Coronary artery (tissue), 2 donors: Measurements from ENCODE around the gene LARGE2.

Source experiments
- DNase-seq: peaks from one replicate; pipeline ENCODE4 v3.0.0-alpha.2; 2017; ENCODE audit warnings: low spot score
- H3K27ac ChIP-seq, 2 donors: fragments of 200-600 bp; sonication (generic); one replicate each; pipeline ENCODE4 v1.5.1; 2016 to 2019
- H3K4me3 ChIP-seq: fragments of 200-600 bp; sonication (generic); 2 replicates; pipeline ENCODE4 v1.5.1; 2016; ENCODE audit warnings: mild to moderate bottlenecking, moderate library complexity
- TF ChIP-seq, protein P1 (sequence below): fragments of 200-600 bp; sonication (generic); IDR thresholded peaks from one replicate; pipeline ENCODE4 v1.5.1; 2019; ENCODE audit warnings: antibody characterized with exemption

Gene LARGE2

DNA sequence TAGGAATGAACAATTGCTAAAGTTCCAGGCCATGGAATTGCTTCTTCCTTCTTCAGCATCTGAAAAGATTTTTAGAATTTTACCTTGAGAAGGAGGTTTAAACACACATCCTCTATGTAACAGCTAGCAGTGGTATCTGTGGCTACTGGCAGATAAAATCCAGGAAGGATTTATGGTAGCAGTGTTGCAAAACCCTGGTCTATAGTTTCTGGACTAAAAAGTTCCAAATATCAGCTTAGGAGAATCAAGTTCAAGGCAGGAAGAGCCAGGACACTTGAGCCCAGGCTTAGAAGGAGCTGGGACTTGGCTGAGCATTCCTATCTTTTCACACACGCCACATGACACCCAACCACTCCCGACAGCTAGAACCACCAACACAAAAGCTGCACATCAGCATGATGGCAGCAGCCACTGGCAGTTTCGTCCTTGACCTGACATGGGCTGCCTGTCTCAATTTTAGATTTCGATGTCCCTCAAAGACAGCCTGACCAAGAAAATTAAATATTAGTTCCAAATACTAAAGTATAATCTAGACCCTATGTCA lies 14.1 kb downstream of the LARGE2 start:
- TF ChIP-seq, protein P1, sequence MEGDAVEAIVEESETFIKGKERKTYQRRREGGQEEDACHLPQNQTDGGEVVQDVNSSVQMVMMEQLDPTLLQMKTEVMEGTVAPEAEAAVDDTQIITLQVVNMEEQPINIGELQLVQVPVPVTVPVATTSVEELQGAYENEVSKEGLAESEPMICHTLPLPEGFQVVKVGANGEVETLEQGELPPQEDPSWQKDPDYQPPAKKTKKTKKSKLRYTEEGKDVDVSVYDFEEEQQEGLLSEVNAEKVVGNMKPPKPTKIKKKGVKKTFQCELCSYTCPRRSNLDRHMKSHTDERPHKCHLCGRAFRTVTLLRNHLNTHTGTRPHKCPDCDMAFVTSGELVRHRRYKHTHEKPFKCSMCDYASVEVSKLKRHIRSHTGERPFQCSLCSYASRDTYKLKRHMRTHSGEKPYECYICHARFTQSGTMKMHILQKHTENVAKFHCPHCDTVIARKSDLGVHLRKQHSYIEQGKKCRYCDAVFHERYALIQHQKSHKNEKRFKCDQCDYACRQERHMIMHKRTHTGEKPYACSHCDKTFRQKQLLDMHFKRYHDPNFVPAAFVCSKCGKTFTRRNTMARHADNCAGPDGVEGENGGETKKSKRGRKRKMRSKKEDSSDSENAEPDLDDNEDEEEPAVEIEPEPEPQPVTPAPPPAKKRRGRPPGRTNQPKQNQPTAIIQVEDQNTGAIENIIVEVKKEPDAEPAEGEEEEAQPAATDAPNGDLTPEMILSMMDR = no peak
- H3K27ac ChIP-seq = no peak overlapping the region
- H3K4me3 ChIP-seq = no peak overlapping the region
- no peak for DNase-seq

DNA sequence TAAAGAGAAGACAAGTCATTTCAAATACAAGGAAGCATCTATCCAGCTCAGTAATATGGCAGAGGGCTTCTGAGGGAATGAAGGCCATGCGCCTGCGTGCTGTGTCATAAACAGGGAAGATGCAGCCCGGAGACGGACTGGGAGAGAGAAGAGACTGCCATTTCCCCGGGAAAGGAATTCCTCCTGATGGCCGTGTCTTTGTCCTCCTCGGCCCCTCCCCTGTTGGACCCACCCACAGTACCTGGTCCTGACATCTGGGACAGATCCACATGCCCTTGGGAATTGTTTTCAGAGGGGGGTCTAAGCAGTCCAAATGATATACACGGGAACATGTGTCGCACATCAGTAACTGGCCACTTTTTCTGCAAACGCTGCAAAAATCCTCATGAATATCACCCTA lies 15.5 kb downstream of the LARGE2 start:
- TF ChIP-seq, protein P1 = no peak
- no peak overlapping the region for H3K4me3 ChIP-seq
- no peak for DNase-seq
- H3K27ac ChIP-seq = no peak overlapping the region

DNA sequence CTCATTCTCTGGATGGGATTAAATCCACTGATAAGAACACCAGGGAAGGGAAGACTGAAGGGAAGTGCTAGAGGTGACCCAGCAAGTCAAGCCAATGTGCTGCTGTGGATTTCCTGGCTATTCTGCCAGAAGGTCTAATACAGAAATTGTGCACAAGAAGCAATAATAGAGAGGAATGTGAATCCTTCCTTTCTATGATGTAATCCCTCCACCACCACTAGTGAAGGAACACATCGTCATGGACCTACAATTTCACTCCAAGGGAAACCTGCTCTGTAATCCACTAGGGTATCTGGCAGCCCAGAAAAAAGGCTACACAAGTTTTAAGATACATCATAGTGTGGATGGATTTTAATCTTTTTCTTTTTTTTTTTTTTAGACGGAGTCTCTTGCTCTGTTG lies 17.4 kb downstream of the LARGE2 start:
- no peak overlapping the region for H3K27ac ChIP-seq

DNA sequence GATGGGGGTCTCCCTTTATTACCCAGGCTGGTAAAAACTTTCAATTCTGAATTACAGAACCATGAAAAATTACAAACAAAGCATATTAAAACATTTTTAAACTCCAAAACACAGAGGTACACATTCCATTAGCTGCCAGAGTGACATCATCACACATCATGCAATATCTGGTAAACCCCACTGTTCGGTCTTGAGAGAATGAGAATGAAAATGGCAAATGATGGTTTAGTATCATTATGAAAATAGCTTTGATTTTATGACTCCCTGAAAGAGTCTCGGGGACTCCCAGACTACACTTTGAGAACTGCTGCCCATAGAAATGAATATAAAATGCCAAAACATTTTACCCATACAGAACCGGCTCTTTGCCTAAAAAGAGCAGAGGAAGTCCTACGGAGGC lies 18.8 kb downstream of the LARGE2 start:
- TF ChIP-seq, protein P1 = no peak
- DNase-seq = no peak
- Histone ChIP-seq H3K27ac (no peak overlapping the region), H3K4me3 (no peak overlapping the region)

More for the DNA sequence above, 17.4 kb downstream of the LARGE2 start:
- no peak for DNase-seq
- TF ChIP-seq, protein P1 = no peak
- H3K4me3 ChIP-seq = no peak overlapping the region

DNA sequence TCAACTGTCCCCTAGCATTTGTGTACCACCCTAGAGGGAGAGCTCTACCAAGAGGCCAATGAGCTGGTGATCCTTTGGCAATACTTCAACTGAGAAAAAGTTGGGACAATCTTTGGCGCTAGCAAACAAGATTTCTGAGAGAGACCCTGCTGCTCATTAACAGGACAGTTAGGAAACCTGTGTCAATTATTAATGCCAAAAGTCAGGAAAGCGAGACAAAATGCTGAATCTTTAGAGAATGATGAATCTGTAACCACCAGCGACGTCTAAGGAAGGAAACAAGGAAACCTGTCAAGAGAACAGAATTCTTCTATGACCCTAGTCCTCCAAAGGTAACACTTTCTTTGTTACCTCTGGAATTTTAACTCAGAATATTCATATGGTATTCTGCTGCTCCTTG lies 19.9 kb downstream of the LARGE2 start:
- H3K4me3 ChIP-seq = no peak overlapping the region
- no peak overlapping the region for H3K27ac ChIP-seq
- DNase-seq = no peak
- TF ChIP-seq, protein P1 = no peak

DNA sequence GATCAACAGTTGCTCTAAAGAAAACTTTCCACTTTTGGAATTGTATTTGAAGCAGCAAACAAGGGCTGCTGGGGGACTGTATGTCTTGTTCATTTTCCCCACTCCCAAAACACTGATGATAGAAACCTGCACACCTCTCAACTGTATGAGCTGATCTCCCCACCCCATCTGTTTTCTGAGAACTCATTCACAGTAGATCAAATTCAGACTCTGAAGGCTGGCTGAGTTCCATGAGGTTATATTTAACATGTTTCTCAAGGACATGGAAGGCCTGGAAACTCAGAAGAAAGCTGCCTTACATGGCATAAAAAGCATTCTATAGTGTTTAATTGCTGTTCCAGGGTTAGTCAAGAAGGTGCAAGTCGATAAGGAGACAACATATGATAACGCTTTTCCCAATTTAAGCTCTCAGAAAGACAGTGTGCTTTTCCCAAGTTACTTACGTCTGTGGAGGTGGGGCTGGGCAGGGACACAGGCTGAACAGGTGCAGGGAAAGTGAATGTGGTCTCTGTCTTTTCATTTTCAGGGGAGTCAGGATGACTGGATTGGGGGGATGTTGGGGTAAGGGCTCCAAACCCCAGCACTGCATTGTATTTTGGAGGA lies 23.0 kb downstream of the LARGE2 start:
- Histone ChIP-seq H3K4me3 (no peak overlapping the region), H3K27ac (no peak overlapping the region)
- DNase-seq = no peak
- TF ChIP-seq, protein P1 = no peak

DNA sequence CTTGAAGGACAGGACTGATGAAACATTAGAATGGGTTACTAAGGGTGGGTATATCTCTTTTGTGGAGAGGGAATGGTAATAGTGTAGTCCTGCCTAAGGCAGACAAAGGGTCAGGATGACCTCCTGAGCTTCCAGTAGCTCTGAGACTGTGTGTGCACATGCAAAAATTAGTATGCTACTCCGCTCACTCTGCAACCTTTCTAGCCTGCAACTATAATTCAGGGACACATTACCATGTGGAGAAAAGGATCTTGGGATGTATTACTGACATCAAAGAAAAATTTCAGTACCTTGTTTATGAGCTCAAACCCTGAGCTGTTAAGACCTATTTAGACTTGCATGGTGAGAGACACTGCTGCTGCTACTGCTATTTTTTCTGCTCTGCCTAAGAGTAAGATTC lies 25.4 kb downstream of the LARGE2 start:
- Histone ChIP-seq H3K27ac (no peak overlapping the region), H3K4me3 (no peak overlapping the region)
- TF ChIP-seq, protein P1 = no peak
- DNase-seq = no peak
